ENCODE measurements around the gene PRKAR1B.

The PRKAR1B gene

DNA sequence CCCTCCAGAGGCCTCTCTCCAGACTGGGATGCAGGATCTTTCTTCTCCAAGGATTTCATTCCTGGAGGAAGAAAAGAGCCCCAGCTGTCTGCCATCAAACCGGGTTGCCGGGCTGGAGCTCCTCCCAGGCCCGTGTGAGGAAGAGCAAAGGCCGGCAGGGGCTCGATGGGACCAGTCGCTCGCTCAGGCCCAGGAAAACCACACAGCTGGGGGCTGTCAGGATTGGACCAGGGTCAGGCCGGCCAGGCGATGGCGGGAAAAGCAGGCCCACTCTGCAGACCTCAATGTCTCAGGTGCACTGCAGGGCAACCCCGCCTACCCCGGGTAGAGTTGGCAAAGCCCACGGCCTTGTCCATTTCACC lies 98.7 kb downstream of the PRKAR1B start:
- no peak for DNase-seq (ENCODE audit: low spot score)
- H3K4me3 ChIP-seq, result no peak overlapping the region
- H3K27ac ChIP-seq, result no peak overlapping the region
- TF ChIP-seq, protein P1, sequence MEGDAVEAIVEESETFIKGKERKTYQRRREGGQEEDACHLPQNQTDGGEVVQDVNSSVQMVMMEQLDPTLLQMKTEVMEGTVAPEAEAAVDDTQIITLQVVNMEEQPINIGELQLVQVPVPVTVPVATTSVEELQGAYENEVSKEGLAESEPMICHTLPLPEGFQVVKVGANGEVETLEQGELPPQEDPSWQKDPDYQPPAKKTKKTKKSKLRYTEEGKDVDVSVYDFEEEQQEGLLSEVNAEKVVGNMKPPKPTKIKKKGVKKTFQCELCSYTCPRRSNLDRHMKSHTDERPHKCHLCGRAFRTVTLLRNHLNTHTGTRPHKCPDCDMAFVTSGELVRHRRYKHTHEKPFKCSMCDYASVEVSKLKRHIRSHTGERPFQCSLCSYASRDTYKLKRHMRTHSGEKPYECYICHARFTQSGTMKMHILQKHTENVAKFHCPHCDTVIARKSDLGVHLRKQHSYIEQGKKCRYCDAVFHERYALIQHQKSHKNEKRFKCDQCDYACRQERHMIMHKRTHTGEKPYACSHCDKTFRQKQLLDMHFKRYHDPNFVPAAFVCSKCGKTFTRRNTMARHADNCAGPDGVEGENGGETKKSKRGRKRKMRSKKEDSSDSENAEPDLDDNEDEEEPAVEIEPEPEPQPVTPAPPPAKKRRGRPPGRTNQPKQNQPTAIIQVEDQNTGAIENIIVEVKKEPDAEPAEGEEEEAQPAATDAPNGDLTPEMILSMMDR (IDR thresholded peaks at IDR 0.05), result no peak

DNA sequence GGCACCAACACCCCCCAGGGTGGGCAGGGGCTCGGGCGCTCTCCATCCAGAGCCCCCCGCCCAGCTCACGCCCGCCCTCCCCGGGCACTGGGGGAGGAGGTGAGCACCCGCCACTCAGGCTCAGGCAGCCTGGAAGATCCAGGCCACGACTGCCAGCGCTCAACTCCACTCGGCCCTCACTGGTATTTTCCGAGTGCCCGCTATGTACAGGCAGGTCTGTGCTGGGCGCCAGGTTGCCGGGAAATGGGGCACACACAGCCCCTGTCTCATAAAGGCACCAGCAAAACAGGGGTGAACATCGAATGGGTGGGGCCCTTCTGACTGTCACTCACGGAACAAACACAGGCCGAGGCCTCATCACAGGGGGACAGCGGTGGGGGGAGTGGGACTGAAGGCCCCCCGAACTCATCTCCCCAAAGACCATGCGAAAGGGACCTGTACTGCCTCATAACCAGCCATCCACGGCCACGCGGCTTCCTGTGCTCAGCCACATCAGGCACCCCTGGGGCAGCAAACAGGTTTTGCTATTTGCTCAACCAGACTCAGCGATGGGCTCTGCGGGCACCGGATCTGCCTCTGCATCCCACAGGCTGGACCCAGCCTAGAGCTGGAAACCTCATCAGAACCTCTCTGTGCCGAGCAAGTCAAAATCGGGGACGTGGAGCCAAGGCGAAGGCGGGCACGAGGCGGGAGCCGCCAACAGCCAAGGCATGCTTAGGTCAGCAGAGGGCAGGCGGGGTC lies 99.2 kb downstream of the PRKAR1B start:
- no peak for DNase-seq (ENCODE audit: low spot score)
- TF ChIP-seq, protein P1 (IDR thresholded peaks at IDR 0.05), result no peak

DNA sequence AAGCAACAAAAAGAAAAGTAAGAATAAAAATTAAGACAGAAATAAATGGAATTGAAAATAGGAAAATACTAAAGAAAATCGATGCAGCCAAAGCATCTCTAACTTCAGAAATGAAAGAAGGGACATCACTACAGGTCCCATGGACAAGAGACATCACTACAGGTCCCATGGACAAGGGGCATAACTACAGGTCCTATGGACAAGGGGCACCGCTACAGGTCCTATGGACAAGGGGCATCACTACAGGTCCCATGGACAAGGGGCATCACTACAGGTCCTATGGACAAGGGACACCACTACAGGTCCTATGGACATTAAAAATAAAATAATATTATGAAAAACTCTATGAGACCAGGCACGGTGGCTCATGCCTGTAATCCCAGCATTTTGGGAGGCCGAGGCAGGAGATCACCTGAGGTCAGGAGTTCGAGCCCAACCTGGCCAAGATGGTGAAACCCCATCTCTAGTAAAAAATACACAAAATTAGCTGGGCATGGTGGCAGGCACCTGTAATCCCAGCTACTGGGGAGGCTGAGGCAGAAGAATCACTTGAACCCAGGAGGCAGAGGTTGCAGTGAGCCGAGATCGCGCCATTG lies 101.6 kb downstream of the PRKAR1B start:
- H3K4me3 ChIP-seq, result no peak overlapping the region
- no peak overlapping the region for H3K27ac ChIP-seq
- TF ChIP-seq, protein P1 (IDR thresholded peaks at IDR 0.05), result no peak
- no peak for DNase-seq (ENCODE audit: low spot score)

More for the DNA sequence above, 99.2 kb downstream of the PRKAR1B start:
- Histone ChIP-seq H3K27ac (no peak overlapping the region), H3K4me3 (no peak overlapping the region)

DNA sequence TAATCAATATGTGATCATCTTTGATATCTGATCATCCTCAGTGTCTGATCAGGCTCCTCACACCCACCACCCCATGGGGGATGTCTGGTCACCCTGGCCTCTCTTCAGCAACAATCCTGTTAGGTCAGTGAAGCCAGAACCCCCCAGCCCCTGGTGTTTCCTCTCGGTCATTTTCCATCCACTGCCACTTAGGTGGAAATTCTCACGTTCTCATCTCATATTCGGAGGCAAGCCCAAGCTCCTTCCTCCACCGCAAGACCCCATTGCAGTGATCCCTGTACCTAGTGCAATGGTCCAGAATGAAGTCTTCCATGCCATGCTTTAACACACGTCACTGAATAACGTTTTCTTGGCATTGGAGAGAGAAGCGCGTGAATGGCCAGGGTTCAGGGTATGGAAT lies 103.6 kb downstream of the PRKAR1B start:
- Histone ChIP-seq H3K27ac (no peak overlapping the region), H3K4me3 (no peak overlapping the region)
- DNase-seq (ENCODE audit: low spot score), result no peak
- TF ChIP-seq, protein P1 (IDR thresholded peaks at IDR 0.05), result no peak

DNA sequence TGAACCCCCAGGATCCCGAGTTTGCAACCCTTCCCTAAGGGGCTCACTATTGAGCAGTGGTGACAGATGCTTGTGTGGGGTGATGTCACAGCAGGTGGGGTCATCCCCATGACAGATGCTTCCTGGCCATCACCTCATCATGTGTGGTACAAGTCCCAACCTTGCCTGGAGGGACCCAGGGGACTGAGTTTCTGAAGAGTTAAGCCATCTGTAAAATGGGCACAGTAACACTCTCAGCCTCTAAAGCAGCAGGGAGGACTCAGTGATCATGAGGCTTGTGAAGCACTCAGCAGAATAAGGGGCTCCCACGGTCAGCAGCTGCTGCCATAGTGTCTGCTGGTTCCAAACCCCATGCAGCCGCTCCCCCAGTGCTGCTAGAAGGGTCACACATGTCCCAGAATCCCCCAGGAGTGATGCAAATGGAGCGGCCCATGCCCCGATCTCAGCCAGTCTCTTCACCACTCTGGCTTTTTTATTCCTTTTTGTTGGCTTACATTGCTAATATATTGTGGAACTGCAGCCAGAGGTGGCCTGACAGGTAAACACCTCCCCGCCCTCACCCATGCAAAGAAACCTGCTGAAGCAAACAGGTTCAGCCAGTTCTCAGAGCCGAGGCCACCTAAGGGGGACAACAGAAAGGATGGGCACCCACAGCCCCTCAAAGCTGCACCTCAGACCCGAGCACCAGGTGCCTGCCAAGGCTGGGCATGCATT lies 105.4 kb downstream of the PRKAR1B start:
- TF ChIP-seq, protein P1 (IDR thresholded peaks at IDR 0.05), result no peak
- no peak overlapping the region for H3K27ac ChIP-seq
- H3K4me3 ChIP-seq, result no peak overlapping the region
- no peak for DNase-seq (ENCODE audit: low spot score)

DNA sequence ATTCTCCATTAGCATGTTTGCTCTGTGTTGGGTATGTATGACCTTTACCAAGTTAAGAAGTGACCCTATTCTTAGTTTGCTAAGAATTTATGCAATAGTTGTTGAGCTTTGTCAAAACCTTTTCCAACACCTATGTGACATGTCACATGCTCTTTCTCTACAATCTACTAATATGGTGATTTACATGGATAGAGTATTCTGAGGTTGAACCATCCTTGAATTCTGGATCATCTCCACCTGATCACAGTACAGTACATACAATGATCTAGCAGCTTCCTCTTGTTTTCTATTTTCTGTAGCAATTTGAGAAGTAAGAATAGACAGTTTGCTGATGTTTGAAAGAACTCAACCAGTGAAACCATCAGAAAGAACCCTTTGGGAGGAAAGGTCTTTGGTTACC lies 106.2 kb downstream of the PRKAR1B start:
- Histone ChIP-seq H3K27ac (no peak overlapping the region), H3K4me3 (no peak overlapping the region)
- TF ChIP-seq, protein P1 (IDR thresholded peaks at IDR 0.05), result no peak
- no peak for DNase-seq (ENCODE audit: low spot score)
